Naive thymus-derived CD4-positive, alpha-beta T cell (primary cell): ENCODE results near the gene SLC25A20. TPM values are rescaled to one million over a fixed set of nuclear protein-coding genes. Genes with fewer than 3 reads are reported as not detected.
A peak's percentile ranks its signal among the peaks of the same experiment; 100 is the strongest.

ENCODE experiments used
- ATAC-seq: fragments of 150-1000 bp; cut with Tn5 transposase; 2 replicates; pipeline ENCODE4 v1.10.0; 2021; ENCODE audit warnings: mild to moderate bottlenecking, moderate library complexity
- CTCF ChIA-PET: fragments of 350-600 bp; sonication (Branson Sonifier 250); formaldehyde crosslinking; loops from one replicate; lab custom pipeline; 2021; ENCODE audit warnings: antibody characterized with exemption; lab: Charles Lee
- POLR2A ChIA-PET: fragments of 350-600 bp; sonication (Branson Sonifier 250); formaldehyde crosslinking; loops from one replicate; lab custom pipeline; 2021; ENCODE audit warnings: antibody characterized with exemption, inconsistent platforms; lab: Charles Lee
- DNase-seq, 9 donors: peaks; one replicate each; pipeline versions ENCODE4 v3.0.0 to v3.0.0-alpha.2; 2020 to 2022; ENCODE audit warnings: mixed read lengths in 1 of 9
- H3K27ac ChIP-seq: one replicate; pipeline ENCODE4 v1.7.0; 2013; ENCODE audit warnings: mild to moderate bottlenecking, low read depth, low read length, moderate library complexity
- H3K27me3 ChIP-seq, 2 donors: one replicate each; pipeline ENCODE4 v1.7.0; 2013; ENCODE audit warnings: low read length in 2 of 2, mild to moderate bottlenecking in 2 of 2, moderate library complexity in 2 of 2; ENCODE audit not compliant: control insufficient read depth in 2 of 2, insufficient read depth in 2 of 2
- H3K36me3 ChIP-seq, 3 experiments: 1 replicate in 2 of 3; 2 replicates in 1 of 3; pipeline ENCODE4 v1.7.0; 2013; ENCODE audit warnings: low read length in 3 of 3, mild to moderate bottlenecking in 3 of 3, moderate library complexity in 1 of 3; ENCODE audit not compliant: insufficient read depth in 3 of 3, control insufficient read depth in 2 of 3
- H3K4me1 ChIP-seq, 2 donors: one replicate each; pipeline ENCODE4 v1.7.0; 2013; ENCODE audit warnings: low read length in 2 of 2, mild to moderate bottlenecking in 2 of 2, moderate library complexity in 1 of 2; ENCODE audit not compliant: control insufficient read depth in 2 of 2, insufficient read depth in 2 of 2
- H3K4me3 ChIP-seq: 2 replicates; pipeline ENCODE4 v1.7.0; 2013; ENCODE audit warnings: mild to moderate bottlenecking, low read length
- H3K9me3 ChIP-seq, 3 experiments: 1 replicate in 2 of 3; 2 replicates in 1 of 3; pipeline ENCODE4 v1.7.0; 2013; ENCODE audit warnings: low read length in 3 of 3; ENCODE audit not compliant: control insufficient read depth in 2 of 3
- H3K27ac Mint-ChIP-seq, 9 donors: one replicate each; pipeline ENCODE4 v1.8.0; 2020 to 2022; ENCODE audit warnings: mixed read lengths in 9 of 9, mild to moderate bottlenecking in 8 of 9, moderate library complexity in 5 of 9, inconsistent platforms in 2 of 9
- H3K27me3 Mint-ChIP-seq, 5 donors: one replicate each; pipeline ENCODE4 v1.8.0; 2021 to 2022; ENCODE audit warnings: mixed read lengths in 5 of 5, mild to moderate bottlenecking in 1 of 5
- H3K36me3 Mint-ChIP-seq, 5 donors: one replicate each; pipeline ENCODE4 v1.8.0; 2020 to 2022; ENCODE audit warnings: mixed read lengths in 5 of 5, mild to moderate bottlenecking in 3 of 5, inconsistent platforms in 1 of 5
- H3K4me1 Mint-ChIP-seq, 7 donors: one replicate each; pipeline ENCODE4 v1.8.0; 2020 to 2022; ENCODE audit warnings: mixed read lengths in 7 of 7, mild to moderate bottlenecking in 3 of 7, inconsistent platforms in 1 of 7
- H3K4me3 Mint-ChIP-seq, 10 donors: one replicate each; pipeline ENCODE4 v1.8.0; 2020 to 2022; ENCODE audit warnings: mild to moderate bottlenecking in 10 of 10, mixed read lengths in 10 of 10, moderate library complexity in 6 of 10, inconsistent platforms in 2 of 10
- H3K9me3 Mint-ChIP-seq, 11 donors: one replicate each; pipeline ENCODE4 v1.8.0; 2020 to 2022; ENCODE audit warnings: mixed read lengths in 11 of 11, mild to moderate bottlenecking in 4 of 11, inconsistent platforms in 1 of 11, moderate library complexity in 1 of 11
- intact Hi-C, 2 donors: fragments of 100-400 bp; cut with micrococcal nuclease; formaldehyde crosslinking; loops; one replicate each; pipeline ENCODE4 v1.15.1; 2023
- polyA plus RNA-seq, 2 donors: library from polyadenylated mRNA; unstranded; fragments of 300-500 nt; fragmentation: Illumina TruSeq; gene quantifications; one replicate each; pipeline ENCODE4 v1.2.3, GENCODE V29; 2021
- total RNA-seq, 6 experiments: library from RNA in 5 of 6; stranded (reverse) in 5 of 6; gene quantifications; 1 replicate in 5 of 6; 2 replicates in 1 of 6; pipeline ENCODE4 v1.2.3 and lab custom pipeline; 2021 to 2026

Gene SLC25A20
- total and polyA plus RNA-seq, 7 experiments from 2014 or later: 6.6 to 27.3 (median 15.7) TPM

DNA sequence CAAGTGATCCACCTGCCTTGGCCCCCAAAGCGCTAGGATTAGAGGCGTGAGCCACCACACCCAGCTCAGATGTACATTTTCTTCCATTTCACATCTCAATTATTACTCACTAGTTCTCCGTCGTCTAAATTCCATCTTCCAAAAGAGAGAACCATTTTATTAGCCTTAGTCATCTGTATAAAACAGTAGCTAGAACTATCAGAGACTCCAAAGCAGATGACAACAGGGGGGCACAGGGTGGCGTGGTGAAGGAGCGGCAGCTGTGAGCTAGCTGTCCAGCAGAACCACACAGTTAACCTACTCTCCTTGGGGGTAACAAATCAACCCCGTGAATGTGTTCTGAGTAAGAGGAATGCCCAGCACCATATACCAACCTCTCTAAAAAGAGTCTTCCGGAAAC is 7.1 kb downstream of the SLC25A20 start:
- H3K27me3 Mint-ChIP-seq: no peaks in the 10 kb centered on the region
- Histone ChIP-seq H3K4me3 (no peak overlapping the region), H3K36me3 (peaks cover 0 to 17% (median 7%) of the 10 kb centered on the region in 3 experiments), H3K27ac (no peak overlapping the region), H3K27me3 (no peaks in the 10 kb centered on the region), H3K4me1 (peaks cover 0 to 4% of the 10 kb centered on the region in 2 donors), H3K9me3 (no peaks in the 10 kb centered on the region)
- CTCF ChIA-PET: no interaction called here
- H3K4me1 Mint-ChIP-seq: peaks cover 6 to 28% (median 15%) of the 10 kb centered on the region in 7 donors
- H3K36me3 Mint-ChIP-seq: peaks cover 0 to 22% (median 7%) of the 10 kb centered on the region in 5 donors
- ATAC-seq (no peak), DNase-seq (no peak)
- H3K4me3 Mint-ChIP-seq: no peak overlapping the region
- POLR2A ChIA-PET: no interaction called here
- H3K9me3 Mint-ChIP-seq: no peaks in the 10 kb centered on the region
- no peak overlapping the region for H3K27ac Mint-ChIP-seq
- intact Hi-C loops: loop anchor here (10.0 kb wide), 4 partner anchors 207 to 583 kb away; partner anchors contain the start of genes ATRIP (in 1 of the 2), CCDC51 (in 1 of the 2), DAG1 (in 1 of the 2) and NCKIPSD (in 1 of the 2)

DNA sequence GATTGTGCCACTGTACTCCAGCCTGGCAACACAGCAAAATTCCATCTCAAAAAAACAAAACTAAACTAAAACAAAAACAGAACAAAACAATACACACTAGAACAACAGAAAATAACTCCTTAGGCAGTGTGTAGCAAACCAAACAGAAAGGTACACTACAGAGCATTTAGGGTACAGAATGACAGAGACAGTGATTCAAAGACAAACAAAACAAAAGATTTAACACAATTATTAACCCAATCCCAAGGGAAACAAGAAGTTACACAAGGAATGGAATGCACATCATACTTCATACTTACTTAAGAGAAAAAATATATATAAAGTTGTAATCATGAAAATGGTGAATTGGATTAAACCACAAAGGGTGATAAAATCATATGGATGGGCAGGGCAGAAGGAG is 12.9 kb downstream of the SLC25A20 start:
- ChIA-PET POLR2A (no interaction called here), CTCF (no interaction called here)
- no peak for ATAC-seq
- Mint-ChIP-seq H3K27ac (peak overlapping the region in 1 of 9 donors; percentile 19), H3K4me3 (peak overlapping the region in 1 of 10 donors; percentile 12), H3K9me3 (no peaks in the 10 kb centered on the region), H3K36me3 (peaks cover 6 to 29% (median 12%) of the 10 kb centered on the region in 5 donors), H3K4me1 (peaks cover 0 to 24% (median 15%) of the 10 kb centered on the region in 7 donors), H3K27me3 (no peaks in the 10 kb centered on the region)
- H3K4me3 ChIP-seq: no peak overlapping the region
- no peak for DNase-seq
- no peak overlapping the region for H3K27ac ChIP-seq
- no peaks in the 10 kb centered on the region for H3K27me3 ChIP-seq
- H3K4me1 ChIP-seq: no peaks in the 10 kb centered on the region
- H3K9me3 ChIP-seq: no peaks in the 10 kb centered on the region
- peaks cover 0 to 36% (median 5%) of the 10 kb centered on the region in 3 experiments for H3K36me3 ChIP-seq
- intact Hi-C loops: no loop called here

DNA sequence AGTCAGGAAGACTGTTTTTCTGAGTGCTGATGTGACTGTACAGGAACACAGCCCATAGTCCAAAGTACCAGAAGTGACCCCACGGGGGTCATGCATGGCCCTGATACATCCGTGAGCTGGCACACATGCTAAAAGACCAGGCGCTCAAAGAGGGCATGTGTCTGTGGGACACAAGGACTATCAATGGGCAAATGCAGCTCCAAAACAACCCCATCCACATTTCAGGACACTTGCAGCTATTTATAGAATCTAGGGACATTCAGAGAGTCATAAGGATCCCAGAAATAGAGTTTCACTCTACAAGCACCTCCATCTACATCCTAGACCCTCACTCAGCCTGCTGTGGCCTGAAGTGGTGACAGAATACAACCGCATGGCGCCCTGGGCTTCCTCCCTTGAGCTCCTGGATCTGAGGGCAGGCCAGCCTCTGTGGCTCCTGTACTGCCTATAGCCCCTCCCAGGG is 17.0 kb downstream of the SLC25A20 start:
- ATAC-seq: no peak
- H3K4me3 Mint-ChIP-seq: no peak overlapping the region

DNA sequence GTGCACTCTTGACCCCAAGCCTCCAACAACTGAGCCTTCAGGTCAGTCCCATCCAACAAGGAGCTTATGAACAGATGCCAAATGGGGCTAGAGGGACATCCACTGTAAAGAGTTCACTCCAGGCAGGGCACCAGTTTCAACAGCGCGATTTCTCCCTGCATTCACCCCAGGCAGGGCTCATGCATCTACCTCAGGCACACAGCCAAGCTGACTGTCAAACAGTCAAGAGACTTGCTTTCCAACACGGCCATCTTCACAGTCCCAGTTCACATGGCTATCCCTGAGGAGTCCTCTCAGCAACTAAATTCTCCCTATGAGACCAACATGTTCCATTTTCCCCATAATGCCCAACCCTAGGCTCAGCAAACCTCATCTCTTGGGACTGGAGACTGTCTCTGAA is 17.7 kb downstream of the SLC25A20 start:
- no peaks in the 10 kb centered on the region for H3K27me3 Mint-ChIP-seq
- no peaks in the 10 kb centered on the region for H3K4me1 ChIP-seq
- H3K36me3 Mint-ChIP-seq: peaks cover 4 to 29% (median 8%) of the 10 kb centered on the region in 5 donors
- H3K27ac Mint-ChIP-seq: peak overlapping the region in 2 of 9 donors; percentile 41 to 48
- peaks cover 0 to 21% (median 7%) of the 10 kb centered on the region in 7 donors for H3K4me1 Mint-ChIP-seq
- no peak for ATAC-seq
- intact Hi-C loops: no loop called here
- H3K27ac ChIP-seq: no peak overlapping the region
- H3K36me3 ChIP-seq: peaks cover 0 to 40% (median 5%) of the 10 kb centered on the region in 3 experiments
- no peaks in the 10 kb centered on the region for H3K9me3 ChIP-seq
- POLR2A ChIA-PET: no interaction called here
- H3K9me3 Mint-ChIP-seq: no peaks in the 10 kb centered on the region
- CTCF ChIA-PET: no interaction called here
- H3K27me3 ChIP-seq: no peaks in the 10 kb centered on the region
- H3K4me3 Mint-ChIP-seq: no peak overlapping the region
- DNase-seq: no peak
- H3K4me3 ChIP-seq: no peak overlapping the region

More for the DNA sequence above, 17.0 kb downstream of the SLC25A20 start:
- H3K36me3 Mint-ChIP-seq: peaks cover 4 to 29% (median 8%) of the 10 kb centered on the region in 5 donors
- ChIA-PET CTCF (interaction anchor here (0.6 to 0.8 kb wide), 2 partner anchors 142 to 681 kb away, joined by 3 read pairs; no protein-coding TSS in a partner anchor), POLR2A (no interaction called here)
- Histone ChIP-seq H3K4me3 (no peak overlapping the region), H3K4me1 (no peaks in the 10 kb centered on the region), H3K27me3 (no peaks in the 10 kb centered on the region), H3K27ac (no peak overlapping the region), H3K9me3 (no peaks in the 10 kb centered on the region), H3K36me3 (peaks cover 0 to 41% (median 5%) of the 10 kb centered on the region in 3 experiments)
- no peaks in the 10 kb centered on the region for H3K9me3 Mint-ChIP-seq
- intact Hi-C loops: no loop called here
- DNase-seq: no peak
- no peaks in the 10 kb centered on the region for H3K27me3 Mint-ChIP-seq
- peaks cover 0 to 21% (median 7%) of the 10 kb centered on the region in 7 donors for H3K4me1 Mint-ChIP-seq
- H3K27ac Mint-ChIP-seq: no peak overlapping the region

DNA sequence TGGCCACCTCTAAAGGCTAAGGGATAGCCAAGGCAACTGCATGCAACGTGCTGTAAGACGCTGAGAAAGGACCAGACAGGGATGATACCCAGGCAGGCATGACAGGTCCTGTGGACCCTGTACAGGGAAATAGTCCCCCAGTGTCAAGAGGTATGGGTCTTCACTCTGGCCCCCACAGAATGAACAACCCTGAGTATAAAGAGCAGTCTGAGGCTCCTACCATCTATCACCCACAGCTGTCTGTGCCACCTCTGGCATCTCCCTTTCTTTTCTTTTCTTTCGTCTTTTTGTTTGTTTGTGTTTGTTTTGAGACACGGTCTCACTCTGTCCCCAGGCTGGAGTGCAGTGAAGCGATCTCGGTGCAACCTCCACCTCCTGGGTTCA is 18.7 kb downstream of the SLC25A20 start:
- H3K27ac Mint-ChIP-seq: peak overlapping the region in 3 of 9 donors; percentile 13 to 48 (median 46)
- Histone ChIP-seq H3K4me1 (no peaks in the 10 kb centered on the region), H3K9me3 (no peaks in the 10 kb centered on the region), H3K27ac (no peak overlapping the region), H3K36me3 (peaks cover 0 to 40% (median 5%) of the 10 kb centered on the region in 3 experiments), H3K27me3 (no peaks in the 10 kb centered on the region), H3K4me3 (no peak overlapping the region)
- DNase-seq (no peak), ATAC-seq (no peak)
- no peaks in the 10 kb centered on the region for H3K9me3 Mint-ChIP-seq
- H3K36me3 Mint-ChIP-seq: peaks cover 0 to 25% (median 5%) of the 10 kb centered on the region in 5 donors
- intact Hi-C loops: no loop called here
- peaks cover 0 to 12% (median 4%) of the 10 kb centered on the region in 7 donors for H3K4me1 Mint-ChIP-seq
- CTCF ChIA-PET: no interaction called here
- H3K27me3 Mint-ChIP-seq: no peaks in the 10 kb centered on the region
- POLR2A ChIA-PET: no interaction called here
- H3K4me3 Mint-ChIP-seq: no peak overlapping the region

DNA sequence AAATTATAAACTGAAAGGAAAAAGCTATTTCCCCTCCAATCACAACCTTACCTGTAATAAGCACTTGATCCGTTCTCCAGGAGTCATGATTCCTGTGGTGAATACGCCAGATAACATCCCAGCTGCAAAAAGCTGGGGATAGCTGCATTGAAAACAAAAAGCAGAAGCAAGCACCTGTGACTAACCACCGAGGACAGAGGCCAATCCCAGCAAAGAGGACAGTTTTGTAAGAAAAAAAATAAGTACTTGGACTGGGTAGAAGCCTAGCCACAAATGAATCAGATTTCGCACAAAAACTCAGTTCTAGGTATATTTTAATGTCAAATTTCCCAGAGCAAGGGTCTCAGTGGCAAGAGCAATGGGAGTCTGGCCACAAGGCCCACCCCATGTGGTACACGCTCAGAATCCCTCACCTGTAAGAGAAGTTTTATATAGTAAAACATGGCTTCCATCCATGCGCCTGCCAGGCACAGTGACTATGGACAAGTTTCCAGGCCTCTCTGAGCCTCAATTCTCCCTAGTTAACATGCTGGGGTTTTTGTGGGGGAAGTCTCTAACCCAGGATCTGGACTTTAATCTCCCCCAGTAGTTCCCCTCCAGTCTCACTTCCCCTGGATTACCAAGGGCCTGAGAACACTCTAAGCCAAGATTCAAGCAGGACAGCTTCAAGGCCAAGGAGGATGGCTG is 19.2 kb downstream of the SLC25A20 start:
- Histone ChIP-seq H3K36me3 (peaks cover 0 to 35% (median 5%) of the 10 kb centered on the region in 3 experiments), H3K4me3 (no peak overlapping the region), H3K27ac (no peak overlapping the region), H3K9me3 (no peaks in the 10 kb centered on the region), H3K4me1 (no peaks in the 10 kb centered on the region), H3K27me3 (no peaks in the 10 kb centered on the region)
- Mint-ChIP-seq H3K27ac (peak overlapping the region in 4 of 9 donors; percentile 13 to 48 (median 44)), H3K4me1 (peaks cover 0 to 11% (median 4%) of the 10 kb centered on the region in 7 donors), H3K9me3 (no peaks in the 10 kb centered on the region), H3K4me3 (no peak overlapping the region), H3K27me3 (no peaks in the 10 kb centered on the region), H3K36me3 (peaks cover 0 to 19% (median 4%) of the 10 kb centered on the region in 5 donors)
- ATAC-seq: no peak
- POLR2A ChIA-PET: no interaction called here
- CTCF ChIA-PET: no interaction called here
- DNase-seq: no peak
- intact Hi-C loops: no loop called here
